ENCODE measurements around the gene CDK14.
"Not testable (repeated sequence)": the region's sequence is repeated elsewhere in the genome, so short reads cannot be mapped to it uniquely, and the experiment has no call there.

CDK14 gene

DNA sequence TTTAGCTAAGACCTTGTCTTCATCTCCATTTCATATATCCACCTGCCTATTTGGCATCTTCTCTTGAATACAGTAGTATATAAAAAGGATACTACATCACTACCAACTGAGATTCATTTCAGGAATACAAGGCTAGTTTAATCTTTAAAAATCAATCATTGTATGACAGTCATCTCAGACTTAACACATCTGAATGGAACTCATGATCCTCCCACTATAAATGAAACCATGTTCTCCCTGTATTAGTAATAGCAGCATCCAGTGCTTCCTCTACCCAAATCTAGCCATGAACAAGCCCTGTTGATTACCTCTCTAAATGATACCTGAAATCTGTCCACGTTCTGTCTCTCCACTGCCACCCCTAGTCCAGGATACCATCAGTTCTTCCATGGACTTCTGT lies 196.2 kb downstream of the CDK14 start:
- DNase-seq (ENCODE audit: low read depth in 2 of 2): no peak

DNA sequence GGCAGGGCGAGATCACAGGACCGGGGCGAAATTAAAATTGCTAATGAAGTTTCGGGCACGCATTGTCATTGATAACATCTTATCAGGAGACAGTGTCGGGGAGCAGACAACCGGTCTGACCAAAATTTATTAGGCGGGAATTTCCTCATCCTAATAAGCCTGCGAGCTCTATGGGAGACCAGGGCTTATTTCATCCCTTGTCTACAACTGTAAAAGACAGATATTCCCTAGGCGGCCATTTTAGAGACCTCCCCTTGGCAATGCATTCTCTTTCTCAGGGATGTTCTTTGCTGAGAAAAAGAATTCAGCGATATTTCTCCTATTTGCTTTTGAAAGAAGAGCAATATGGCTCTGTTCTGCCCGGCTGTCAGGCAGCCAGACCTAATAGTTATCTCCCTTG lies 198.1 kb downstream of the CDK14 start:
- DNase-seq (ENCODE audit: low read depth in 2 of 2): not testable (repeated sequence)

DNA sequence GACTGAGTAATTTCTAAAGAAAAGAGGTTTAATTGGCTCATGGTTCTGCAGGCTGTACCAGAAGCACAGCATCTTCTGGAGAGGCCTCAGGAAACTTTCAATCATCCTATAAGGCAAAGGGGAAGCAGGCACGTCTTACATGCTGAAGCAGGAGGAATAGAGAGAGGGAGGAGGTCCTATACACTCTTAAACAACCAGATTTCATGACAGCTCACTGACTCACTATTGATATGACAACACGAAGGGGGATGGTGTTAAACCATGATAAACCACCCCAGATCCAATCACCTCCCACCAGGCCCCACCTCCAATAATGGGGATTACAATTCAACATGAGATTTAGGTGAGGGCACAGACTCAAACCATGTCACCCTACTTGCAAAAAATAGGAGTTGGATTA lies 201.5 kb downstream of the CDK14 start:
- no peak for DNase-seq (ENCODE audit: low read depth in 2 of 2)

- DNase-seq (ENCODE audit: low read depth in 2 of 2): no peak
Measured at GRCh38 chr7:90804370-90804769, 208.2 kb downstream of the CDK14 start.

GRCh38 chr7:90815552-90815951 lies 219.4 kb downstream of the CDK14 start:
- DNase-seq (ENCODE audit: low read depth in 2 of 2): not testable (repeated sequence)

DNA sequence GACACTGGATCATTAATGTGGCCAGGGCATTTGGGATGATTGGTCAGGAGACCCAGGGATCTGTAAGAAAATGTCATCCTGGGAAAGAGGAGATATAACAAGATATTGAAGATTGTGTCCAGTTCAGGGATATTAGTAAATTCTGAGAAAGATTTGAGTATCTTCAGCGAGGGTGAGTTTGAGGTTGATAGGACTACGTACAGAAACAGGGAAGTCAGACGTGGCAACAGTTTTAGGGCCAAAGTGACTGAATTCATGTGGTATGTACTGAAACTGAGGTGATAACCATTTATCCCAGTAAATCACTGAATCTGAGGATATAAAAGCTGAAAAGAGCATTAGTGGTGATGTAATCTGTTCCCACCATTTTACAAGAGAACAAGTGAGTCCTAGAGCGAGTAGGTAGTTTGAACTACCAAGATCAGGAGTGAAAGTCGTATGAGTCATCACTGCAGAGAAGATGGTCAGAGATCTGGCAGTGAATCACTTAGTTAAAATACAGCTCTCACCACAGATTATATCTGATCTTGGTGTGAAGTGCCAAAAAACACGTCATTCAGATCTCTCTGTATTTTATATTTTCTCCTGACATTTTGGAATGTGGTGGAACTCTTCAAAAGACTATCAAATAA lies 220.5 kb downstream of the CDK14 start:
- no peak for DNase-seq (ENCODE audit: low read depth in 2 of 2)

DNA sequence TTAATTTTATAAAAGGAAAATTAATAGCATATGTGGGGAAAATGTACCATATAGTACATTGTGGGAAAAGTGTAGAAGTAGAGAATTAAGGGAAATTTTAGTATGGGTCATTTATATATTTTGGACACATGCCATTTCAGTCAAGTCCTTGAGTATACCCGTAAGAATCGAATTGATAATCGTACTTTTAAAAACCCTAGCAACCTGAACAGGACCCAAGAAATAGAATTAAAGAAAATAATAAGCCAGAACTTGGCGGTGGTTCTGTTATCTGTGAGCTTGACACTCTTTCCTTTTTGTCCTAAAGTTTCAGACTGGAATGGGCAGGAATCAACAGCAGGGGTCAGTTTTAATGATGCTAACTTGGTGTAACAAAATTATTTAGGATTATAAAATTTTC lies 221.0 kb downstream of the CDK14 start:
- no peak for DNase-seq (ENCODE audit: low read depth in 2 of 2)

- no peak for DNase-seq (ENCODE audit: low read depth in 2 of 2)
Measured at GRCh38 chr7:90817846-90818245, 221.7 kb downstream of the CDK14 start.

DNA sequence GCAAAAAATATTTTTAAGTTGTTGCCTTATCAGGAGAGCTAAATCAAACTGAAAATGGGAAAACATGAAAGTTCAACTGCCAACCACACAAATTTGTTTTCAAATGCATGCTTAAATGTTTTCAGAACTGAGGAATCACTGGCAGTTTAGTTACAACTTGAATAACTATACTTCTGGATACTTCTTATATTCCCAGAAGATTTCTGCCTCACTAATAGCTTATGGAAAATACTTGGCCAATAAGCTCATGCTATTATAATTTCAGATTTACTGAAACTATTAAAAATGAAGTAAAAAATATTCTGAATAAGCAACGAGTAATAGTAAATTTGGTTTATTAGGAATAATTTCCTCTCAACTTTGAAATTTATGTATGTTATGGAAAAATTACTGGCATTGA lies 222.2 kb downstream of the CDK14 start:
- no peak for DNase-seq (ENCODE audit: low read depth in 2 of 2)

- no peak for DNase-seq (ENCODE audit: low read depth in 2 of 2)
Measured at GRCh38 chr7:90821961-90822620, 226.0 kb downstream of the CDK14 start.

DNA sequence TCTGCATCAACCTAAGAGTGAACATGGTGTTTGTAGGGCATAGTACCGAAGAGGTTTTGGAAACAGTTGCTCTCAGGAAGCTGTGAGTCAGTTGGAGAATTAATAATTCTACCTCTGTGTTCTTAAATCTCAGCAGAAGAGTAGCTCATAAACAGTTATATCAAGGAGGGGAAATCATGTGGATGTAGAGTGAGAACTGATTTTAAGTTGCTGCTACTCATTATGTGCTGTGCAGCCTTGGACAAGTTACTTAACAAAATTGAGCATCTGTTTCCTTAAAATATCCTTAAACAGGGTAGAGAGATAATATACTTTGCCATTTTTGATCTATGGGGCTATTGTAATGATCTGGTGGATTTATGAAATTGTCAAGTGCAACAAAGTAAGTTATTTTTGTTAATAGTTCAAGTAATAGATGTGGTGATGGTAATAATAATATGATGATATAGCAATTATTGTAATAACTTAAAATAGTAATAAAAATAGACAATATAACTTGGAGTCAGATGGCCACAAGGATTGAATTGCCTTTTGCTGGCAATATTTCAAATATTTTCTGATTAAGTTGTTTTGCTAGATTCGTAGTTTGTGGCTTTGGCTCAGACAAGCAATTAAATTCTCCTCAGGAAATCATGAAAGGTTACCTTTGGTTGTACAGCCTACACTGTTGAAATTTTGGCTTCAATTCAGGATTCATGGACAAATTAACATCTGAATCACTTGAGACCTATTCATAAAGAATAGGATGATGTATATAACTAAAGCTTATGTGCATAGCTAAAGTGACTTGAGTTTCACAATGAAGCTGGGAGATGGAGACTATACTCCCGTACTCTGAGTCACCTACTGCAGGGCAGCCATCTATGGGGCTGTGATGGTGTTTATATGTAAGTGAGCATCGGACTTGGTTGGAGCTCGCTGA lies 228.5 kb downstream of the CDK14 start:
- no peak for DNase-seq (ENCODE audit: low read depth in 2 of 2)

DNA sequence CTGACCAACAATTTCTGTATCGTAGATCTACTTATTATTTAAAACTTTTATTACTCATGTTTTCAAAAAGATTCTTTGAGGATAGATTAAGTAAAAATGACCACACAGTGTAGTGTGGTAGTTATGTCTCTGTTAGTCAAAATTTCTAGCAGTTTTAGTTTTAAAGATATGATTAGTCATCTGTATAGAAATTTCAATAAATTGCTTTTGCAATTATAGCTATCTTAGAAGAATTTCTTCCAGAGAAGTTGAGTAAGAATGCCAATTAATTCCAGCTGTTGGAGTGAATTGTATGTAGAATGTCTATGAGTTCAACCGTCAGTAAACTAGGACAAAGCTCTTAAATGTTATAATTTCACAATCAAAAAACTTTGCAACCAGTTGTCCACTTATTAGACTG lies 229.7 kb downstream of the CDK14 start:
- no peak for DNase-seq (ENCODE audit: low read depth in 2 of 2)

GRCh38 chr7:90828601-90829000 lies 232.5 kb downstream of the CDK14 start:
- no peak for DNase-seq (ENCODE audit: low read depth in 2 of 2)

DNA sequence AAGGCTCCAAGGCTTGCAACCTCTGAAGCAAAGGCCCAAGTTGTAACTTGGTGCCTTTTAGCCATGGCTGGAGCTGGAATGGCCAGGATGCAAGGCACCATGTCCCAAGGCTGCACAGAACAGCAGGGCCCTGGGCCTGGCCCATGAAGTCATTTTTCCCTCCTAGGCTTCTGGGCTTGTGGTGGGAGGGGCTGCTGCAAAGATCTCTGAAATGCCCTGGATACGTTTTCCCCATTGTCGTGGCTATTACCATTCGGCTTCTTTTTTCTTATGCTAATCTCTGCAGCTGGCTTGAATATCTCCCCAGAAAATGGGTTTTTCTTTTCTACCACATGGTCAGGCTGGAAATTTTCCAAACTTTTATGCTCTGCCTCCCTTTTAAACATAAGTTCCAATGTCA lies 234.2 kb downstream of the CDK14 start:
- no peak for DNase-seq (ENCODE audit: low read depth in 2 of 2)

DNA sequence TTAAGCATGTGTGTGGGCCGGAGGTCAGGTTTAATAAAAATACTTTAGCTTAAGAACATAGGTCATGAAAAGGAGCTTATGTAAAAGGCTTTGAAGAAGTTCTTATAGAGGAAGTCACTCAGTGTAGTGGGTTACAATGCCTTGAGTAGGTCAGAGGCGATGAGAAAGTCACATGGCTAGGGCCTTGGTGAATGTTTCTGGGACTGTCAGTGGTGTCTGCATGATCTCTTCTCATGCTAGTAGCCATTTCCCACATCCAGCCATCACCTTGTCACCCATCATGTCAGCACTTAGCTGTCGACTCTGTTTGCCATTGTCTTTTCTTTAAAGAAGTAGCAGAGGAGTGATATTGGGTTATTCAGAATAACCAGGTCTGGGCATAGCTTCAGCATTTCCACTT lies 236.6 kb downstream of the CDK14 start:
- no peak for DNase-seq (ENCODE audit: low read depth in 2 of 2)

DNA sequence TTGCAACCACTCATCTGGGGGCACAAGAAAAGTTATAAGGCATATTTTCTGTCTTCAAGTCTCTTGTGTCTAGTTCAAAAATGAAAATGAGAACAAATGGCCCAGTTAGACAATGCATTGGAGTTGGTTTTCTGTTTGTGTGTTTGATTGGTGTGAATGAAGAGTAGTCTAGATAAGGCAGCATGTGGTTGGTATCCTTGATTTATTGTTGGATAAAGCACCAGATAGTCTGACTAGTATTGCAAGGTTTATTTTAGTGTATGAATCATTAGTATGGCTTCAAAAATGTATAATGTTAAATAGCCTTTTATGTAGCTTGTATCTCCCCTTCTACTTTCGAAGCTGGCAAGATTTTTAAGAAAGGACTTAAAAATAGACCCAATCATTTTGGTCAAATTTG lies 237.3 kb downstream of the CDK14 start:
- no peak for DNase-seq (ENCODE audit: low read depth in 2 of 2)

- no peak for DNase-seq (ENCODE audit: low read depth in 2 of 2)
Measured at GRCh38 chr7:90834771-90835170, 238.7 kb downstream of the CDK14 start.

DNA sequence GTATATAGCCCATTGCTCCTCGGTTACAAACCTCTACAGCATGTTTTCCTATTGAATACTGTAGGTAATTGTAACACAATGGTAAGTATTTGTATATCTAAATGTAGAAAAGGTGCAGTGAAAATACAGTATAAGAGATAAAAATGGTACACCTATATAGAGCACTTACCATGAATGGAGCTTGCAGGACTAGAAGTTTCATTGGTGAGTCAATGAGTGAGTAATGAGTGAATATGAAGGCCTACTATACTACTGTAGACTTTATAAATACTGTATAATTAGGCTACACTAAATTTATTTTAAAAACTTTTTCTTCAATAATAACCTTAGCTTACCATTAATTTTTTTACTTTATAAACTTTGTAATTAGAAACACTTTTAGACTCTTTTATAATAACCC lies 239.7 kb downstream of the CDK14 start:
- no peak for DNase-seq (ENCODE audit: low read depth in 2 of 2)

DNA sequence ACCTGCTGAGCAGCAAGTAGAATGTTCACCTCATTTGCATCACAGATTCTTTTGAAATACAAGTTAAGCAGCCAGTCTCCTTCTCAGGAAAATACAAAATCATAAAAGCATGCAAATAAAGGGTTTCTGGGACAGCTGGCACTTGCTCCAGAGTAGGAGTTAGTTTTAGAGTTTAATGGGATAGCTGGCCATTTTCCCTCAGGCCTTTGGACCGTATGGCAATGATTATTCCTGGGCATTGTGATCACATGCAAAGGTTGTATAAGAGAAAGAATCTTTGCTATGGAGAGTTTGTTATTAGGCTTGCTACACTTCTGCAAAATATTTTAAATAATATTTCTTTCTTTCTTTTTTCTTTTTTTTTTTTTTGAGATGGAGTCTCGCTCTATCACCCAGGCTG lies 240.8 kb downstream of the CDK14 start:
- DNase-seq (ENCODE audit: low read depth in 2 of 2): no peak

- DNase-seq (ENCODE audit: low read depth in 2 of 2): no peak
Measured at GRCh38 chr7:90838799-90839198, 242.7 kb downstream of the CDK14 start.

- no peak for DNase-seq (ENCODE audit: low read depth in 2 of 2)
Measured at GRCh38 chr7:90839316-90839715, 243.2 kb downstream of the CDK14 start.

GRCh38 chr7:90839727-90840291 lies 243.7 kb downstream of the CDK14 start:
- DNase-seq (ENCODE audit: low read depth in 2 of 2): no peak

Measured in stimulated activated CD8-positive, alpha-beta memory T cell treated with anti-CD3 and anti-CD28 coated beads, Interleukin-2, amount 100 ng/mL, for 48 hours (primary cell).